ENCODE measurements around the gene CTXN3. TPM values are rescaled to one million over a fixed set of nuclear protein-coding genes. Genes with fewer than 3 reads are reported as not detected.

The CTXN3 gene
- total RNA-seq, 2 experiments from 2014 or later, result not detected

DNA sequence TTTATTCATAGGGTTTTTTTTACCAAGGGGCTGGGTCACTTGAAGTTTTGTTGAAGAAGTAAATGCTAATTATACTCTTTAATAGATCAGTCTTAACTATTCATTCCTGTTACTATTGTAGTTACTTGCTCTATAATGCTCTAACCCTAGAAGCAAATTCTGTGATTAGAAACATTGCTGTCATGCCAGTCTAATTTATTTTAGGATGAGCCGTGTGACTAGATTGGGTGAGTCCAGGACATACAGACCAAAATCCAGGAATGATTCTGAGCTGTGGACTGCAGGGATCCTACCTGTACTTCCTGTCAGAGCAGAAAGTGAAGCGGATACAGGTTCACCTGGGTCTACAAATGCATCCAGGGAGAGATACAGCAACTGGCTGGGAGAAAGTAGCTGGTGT, 53.6 kb downstream of the CTXN3 start:
- no peak for DNase-seq
- peaks cover 12% of the 10 kb centered on the region for H3K27me3 Mint-ChIP-seq
- no peaks in the 10 kb centered on the region for H3K4me1 Mint-ChIP-seq
- H3K9me3 Mint-ChIP-seq, result no peaks in the 10 kb centered on the region
- no peaks in the 10 kb centered on the region for H3K36me3 Mint-ChIP-seq
- H3K27ac Mint-ChIP-seq, result no peak overlapping the region
- H3K4me3 Mint-ChIP-seq, result no peak overlapping the region

GRCh38 chr5:127702926-127703561, 54.2 kb downstream of the CTXN3 start, which contains the start of gene CCDC192:
Gene CCDC192 (plus strand): TSS chr5:127703391. CDS start chr5:127703446, 55 bp downstream.
- H3K4me1 Mint-ChIP-seq, result no peaks in the 10 kb centered on the region
- DNase-seq, result no peak
- H3K27ac Mint-ChIP-seq, result no peak within 1 kb of the TSS
- peaks cover 12% of the 10 kb centered on the region for H3K27me3 Mint-ChIP-seq
- no peaks in the 10 kb centered on the region for H3K36me3 Mint-ChIP-seq
- H3K4me3 Mint-ChIP-seq, result no peak within 1 kb of the TSS
- H3K9me3 Mint-ChIP-seq, result no peaks in the 10 kb centered on the region

GRCh38 chr5:127705120-127705892, 56.4 kb downstream of the CTXN3 start:
- Mint-ChIP-seq H3K4me1 (no peaks in the 10 kb centered on the region), H3K36me3 (no peaks in the 10 kb centered on the region), H3K27ac (no peak overlapping the region), H3K27me3 (peaks cover 12% of the 10 kb centered on the region), H3K9me3 (no peaks in the 10 kb centered on the region), H3K4me3 (no peak overlapping the region)
- DNase-seq, result no peak

- Mint-ChIP-seq H3K27ac (no peak overlapping the region), H3K9me3 (no peaks in the 10 kb centered on the region), H3K4me3 (no peak overlapping the region), H3K36me3 (no peaks in the 10 kb centered on the region), H3K4me1 (no peaks in the 10 kb centered on the region), H3K27me3 (peaks cover 8% of the 10 kb centered on the region)
- no peak for DNase-seq
These were observed 57.8 kb downstream of the CTXN3 start for GRCh38 chr5:127706691-127707090.

GRCh38 chr5:127707209-127707608, 58.3 kb downstream of the CTXN3 start:
- Mint-ChIP-seq H3K4me3 (no peak overlapping the region), H3K36me3 (no peaks in the 10 kb centered on the region), H3K9me3 (no peaks in the 10 kb centered on the region), H3K4me1 (no peaks in the 10 kb centered on the region), H3K27me3 (peaks cover 9% of the 10 kb centered on the region), H3K27ac (no peak overlapping the region)
- no peak for DNase-seq

Other genes starting within 250 kb of the CTXN3 start
- gene PRRC1, start 131.4 kb upstream of the CTXN3 start, total RNA-seq, result 10 to 100 TPM; 37.8 to 38.9 TPM
- gene CCDC192, start 54.3 kb downstream of the CTXN3 start, total RNA-seq, result not detected